Myocyte (in vitro differentiated cells): ENCODE results near the gene ADH7. TPM values are rescaled to one million over a fixed set of nuclear protein-coding genes. Genes with fewer than 3 reads are reported as not detected.
"Not testable (repeated sequence)": the region's sequence is repeated elsewhere in the genome, so short reads cannot be mapped to it uniquely, and the experiment has no call there.

ENCODE experiments used
- DNase-seq: peaks from one replicate; pipeline ENCODE4 v3.0.0-alpha.2; 2012; ENCODE audit warnings: low read depth
- total RNA-seq: library from RNA; depleted of rRNA; stranded (reverse); fragments of >200 nt; gene quantifications from 2 replicates; pipeline ENCODE4 v1.2.3, GENCODE V29; 2014

The ADH7 gene
- total RNA-seq, 1 donor from 2014 or later = not detected

- DNase-seq = no peak
Observed at GRCh38 chr4:99417125-99417524, 18.0 kb downstream of the ADH7 start.

- DNase-seq = not testable (repeated sequence)
Observed at GRCh38 chr4:99415762-99416161, 19.4 kb downstream of the ADH7 start.

GRCh38 chr4:99414902-99415301 is 20.2 kb downstream of the ADH7 start:
- not testable (repeated sequence) for DNase-seq

DNA sequence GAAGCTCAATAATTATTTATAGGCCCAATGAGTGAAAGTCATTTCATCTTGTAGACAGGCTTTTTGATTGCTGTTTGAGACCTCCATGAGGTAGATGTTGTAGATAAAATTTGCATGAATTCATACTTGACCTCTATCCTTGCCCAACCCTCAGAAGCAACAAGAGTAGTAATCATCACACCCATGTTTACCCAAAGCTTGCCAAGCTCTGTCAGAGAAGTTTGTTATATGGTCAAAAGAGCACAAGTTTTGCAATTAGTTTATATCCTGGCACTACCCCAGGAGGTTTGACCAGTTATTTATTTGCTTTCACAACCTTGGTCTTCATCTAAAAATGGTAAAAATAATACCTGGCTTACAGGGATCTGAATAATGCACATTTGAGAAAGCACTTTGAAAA is 20.7 kb downstream of the ADH7 start:
- DNase-seq = no peak

DNA sequence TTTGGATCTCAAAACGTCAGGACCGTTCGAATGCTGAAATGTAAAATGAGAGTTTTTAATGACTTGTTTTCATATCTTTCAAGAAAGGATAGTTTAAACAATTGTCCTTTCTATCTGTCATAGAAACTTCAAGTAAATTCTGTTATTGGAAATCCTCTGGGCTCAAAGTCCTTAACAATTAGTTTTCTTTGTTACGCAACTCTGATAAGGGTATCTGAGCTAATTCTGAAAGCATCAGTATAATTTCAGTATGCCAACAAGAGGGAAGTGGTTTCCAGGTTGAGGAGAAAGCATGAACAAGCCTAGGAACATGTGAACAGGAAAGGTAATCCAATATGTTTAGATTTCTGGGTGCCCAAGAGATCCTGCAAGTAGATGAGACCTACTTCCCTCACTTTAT is 22.0 kb downstream of the ADH7 start:
- no peak for DNase-seq

GRCh38 chr4:99411041-99411440 is 24.1 kb downstream of the ADH7 start:
- no peak for DNase-seq

- peak; percentile 11 for DNase-seq
Observed at GRCh38 chr4:99410075-99410474, 25.1 kb downstream of the ADH7 start.

DNA sequence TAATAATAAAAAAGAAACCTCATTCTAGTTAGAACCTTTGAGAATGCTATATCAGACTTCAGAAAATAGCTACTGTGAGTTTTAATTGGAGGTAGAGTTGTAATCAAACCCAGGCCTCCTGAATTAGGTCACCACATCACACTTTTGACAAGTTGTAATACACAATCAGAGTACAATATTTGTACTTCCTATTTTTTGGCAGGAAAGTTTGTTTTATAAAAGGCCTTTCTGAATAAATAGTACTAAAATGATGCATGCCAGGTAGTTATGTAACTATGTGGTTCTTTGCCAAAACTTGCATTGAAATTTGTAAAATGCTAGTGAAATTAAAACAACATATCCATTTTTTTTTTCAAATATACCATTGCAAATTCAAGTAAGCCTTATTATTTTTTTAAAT is 26.8 kb downstream of the ADH7 start:
- DNase-seq = no peak

DNA sequence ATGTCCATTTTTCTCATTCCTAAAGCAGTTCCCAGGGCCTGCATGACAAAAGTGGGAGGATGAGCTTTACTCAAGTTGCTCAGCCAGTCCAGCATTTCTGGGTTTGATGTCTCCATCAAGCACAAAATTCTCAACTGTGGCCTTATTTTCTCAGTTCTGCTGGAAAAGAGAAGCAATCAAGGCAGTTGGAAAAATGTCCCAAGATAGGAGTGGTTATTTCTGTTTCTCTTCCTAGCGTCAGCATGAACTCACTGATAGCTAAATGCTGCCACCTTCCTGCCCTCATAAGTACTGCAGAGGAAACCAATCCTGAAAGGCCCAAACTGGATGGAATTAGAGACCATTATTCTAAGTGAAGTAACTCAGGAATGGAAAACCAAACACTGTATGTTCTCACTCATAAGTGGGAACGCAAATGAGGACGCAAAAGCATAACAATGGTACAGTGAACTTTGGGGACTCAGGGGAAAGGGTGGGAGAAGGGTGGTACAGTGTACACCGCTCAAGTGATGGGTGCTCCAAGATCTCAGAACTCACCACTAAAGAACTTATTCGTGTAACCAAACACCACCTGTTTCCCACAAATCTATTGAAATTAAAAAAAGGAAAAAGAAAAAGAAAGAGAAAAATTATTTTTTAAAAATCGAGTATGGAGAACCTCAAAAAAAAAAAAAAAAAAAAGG is 29.6 kb downstream of the ADH7 start:
- peak; percentile 82 for DNase-seq

GRCh38 chr4:99404595-99405287 is 30.4 kb downstream of the ADH7 start:
- peak; percentile 85 for DNase-seq

DNA sequence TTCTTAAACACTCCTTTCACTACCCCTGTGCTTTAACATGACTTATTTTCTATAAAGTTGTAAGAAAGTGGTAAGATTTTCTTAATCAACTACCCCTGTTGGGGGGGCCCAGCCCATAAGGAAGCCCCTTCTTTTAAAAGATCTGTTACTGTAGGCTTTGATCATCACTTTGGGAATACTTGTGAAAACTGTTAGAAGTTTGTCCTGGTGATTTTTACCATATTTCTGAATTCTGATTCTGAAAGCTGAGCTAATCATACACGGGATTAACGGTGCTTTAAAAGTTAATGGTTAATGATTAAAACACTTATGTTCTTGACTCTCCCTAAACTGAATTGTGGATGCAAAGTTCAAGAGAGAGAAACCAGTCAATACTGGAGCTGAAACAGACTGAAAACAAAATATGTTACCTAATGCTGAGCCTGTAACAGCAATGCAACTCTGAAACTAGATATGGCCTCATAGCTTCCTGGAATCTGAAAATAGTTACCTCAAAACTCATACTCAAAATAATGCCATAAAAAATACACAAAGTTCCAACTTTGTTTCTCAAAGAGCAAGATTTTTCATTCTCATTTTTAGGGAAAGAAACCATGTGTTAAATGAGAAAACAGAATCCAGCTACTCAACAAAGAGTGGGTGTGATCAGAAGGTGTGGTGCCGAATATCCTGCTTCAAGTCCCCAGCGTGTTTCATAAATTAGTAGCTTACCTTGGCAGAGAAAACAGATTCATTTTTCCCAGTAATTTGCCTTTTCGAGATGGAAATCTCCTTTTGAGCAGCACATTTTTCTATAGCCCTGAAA is 31.6 kb downstream of the ADH7 start:
- DNase-seq = peak; percentile 28

- no peak for DNase-seq
Observed at GRCh38 chr4:99402765-99403164, 32.4 kb downstream of the ADH7 start.

- no peak for DNase-seq
Observed at GRCh38 chr4:99400831-99401230, 34.3 kb downstream of the ADH7 start.

DNA sequence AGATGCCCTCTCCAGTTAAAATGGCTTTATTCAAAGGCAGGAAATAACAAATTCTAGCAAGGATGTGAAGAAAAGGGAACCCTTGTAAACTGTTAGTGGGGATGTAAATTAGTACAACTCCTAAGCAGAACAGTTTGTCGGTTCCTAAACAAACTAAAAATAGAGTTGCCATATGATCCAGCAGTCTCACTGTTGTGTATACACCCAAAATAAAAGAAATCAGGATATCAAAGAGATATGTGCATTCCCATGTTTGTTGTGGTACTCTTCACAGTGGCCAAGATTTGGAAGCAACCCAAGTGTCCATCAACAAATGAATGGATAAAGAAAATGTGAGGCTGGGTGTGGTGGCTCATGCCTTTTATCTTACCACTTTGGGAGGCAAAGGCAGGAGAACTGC is 36.1 kb downstream of the ADH7 start:
- DNase-seq = no peak

- peak; percentile 70 for DNase-seq
Observed at GRCh38 chr4:99395595-99396364, 39.4 kb downstream of the ADH7 start.

DNA sequence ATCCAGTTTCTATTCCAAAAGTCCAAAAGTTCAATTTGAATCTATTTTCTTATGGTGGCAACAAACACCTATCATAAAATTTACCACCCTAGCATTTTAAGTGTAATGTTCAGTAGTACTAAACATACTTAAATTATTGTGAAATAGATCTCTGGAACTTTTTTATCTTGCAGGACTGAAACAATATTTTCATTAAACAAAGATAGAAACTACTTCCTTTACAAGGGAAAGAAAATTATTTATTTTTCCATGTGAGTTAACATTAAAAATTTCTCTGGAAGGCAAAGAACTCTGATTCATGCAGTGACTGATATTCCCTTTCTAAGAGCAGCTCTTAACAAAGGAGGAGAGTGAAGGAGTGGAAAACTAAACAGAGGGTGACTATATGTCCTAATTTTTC is 40.2 kb downstream of the ADH7 start:
- no peak for DNase-seq

DNA sequence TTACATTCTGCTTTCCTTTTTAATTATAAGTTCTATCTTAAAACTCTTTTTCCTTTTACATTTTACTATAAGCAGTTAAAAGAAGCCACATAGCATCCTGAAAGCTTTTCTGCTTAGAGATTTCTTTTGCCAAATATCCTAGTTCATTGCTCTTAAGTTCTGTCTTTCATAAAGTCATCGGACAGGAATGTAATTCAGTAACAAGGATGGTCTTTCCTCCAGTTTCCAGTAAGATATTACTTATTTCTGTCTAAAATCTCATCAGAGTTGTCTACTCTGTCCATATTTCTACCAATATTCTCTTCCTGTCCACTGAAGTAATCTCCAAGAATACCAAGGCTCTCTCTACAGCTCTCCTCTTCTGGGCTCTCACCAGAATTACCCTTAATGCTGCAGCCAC is 45.1 kb downstream of the ADH7 start:
- DNase-seq = no peak

- DNase-seq = no peak
Observed at GRCh38 chr4:99389606-99390005, 45.5 kb downstream of the ADH7 start.

DNA sequence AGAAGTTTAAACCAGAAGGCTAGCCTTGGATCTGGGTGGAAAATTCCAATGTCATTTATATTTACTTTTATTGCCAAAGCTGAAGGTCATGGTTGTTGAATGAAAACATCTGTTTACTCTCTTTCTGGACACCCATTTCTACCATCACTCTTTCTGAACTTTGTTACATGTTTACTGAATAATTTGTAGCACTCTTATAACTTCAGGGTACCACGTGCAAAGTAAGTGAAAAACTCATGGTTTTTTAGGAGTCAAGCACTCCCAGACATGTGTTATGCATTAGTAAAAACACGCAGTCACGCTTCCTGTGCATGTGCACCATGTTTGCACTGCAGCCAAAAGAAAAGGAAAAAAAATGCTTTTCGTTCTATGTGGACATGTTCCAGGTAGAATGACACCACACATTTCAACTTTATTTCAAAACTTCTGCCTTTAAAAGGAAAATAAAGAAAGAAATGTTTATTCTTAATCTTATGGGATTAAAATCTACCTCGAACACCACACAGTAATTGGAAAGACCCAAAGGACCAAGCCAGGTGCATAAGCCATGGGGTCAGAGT is 51.2 kb downstream of the ADH7 start:
- DNase-seq = no peak

GRCh38 chr4:99383399-99383798 is 51.7 kb downstream of the ADH7 start:
- DNase-seq = no peak

DNA sequence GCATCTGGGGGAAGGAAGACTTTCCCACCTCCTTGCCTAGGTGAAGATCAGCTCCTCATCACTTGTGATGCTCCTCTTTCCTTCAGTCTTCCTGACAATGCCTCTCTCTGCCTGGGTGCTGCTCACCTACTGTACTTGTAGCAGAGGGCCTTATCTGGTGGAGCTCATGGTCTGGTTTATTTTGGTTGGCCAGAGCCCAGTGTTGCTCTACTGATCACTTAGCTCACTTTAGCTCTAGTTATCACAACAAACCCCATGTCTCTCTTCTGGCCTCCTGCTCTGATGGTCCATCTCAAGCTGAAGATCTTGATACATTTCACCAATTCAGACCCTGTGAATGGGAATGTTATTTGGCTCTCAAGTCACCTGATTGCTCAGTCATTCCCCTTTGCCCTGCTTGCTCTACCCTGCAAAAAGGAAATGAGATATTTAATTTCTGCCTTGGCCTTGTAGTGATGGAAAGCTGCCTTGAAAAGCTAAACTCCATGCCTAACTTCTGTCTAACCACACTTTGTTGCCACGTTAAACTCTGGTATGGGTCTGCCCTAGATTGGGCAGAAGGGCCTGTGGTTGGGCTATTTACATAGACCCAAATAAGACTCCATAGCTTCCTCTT is 52.3 kb downstream of the ADH7 start:
- DNase-seq = no peak
